Testis (tissue), 3 donors: ENCODE measurements around the gene FKBP3. TPM values are rescaled to one million over a fixed set of nuclear protein-coding genes. Genes with fewer than 3 reads are reported as not detected.
"Not testable (repeated sequence)": the region's sequence is repeated elsewhere in the genome, so short reads cannot be mapped to it uniquely, and the experiment has no call there.

Source experiments
- DNase-seq: peaks from one replicate; pipeline ENCODE4 v3.0.0-alpha.2; 2019
- H3K27ac ChIP-seq, 2 donors: fragments of 200-600 bp; sonication (generic); one replicate each; pipeline ENCODE4 v1.5.1; 2019
- H3K27me3 ChIP-seq: fragments of 200-600 bp; sonication (generic); one replicate; pipeline ENCODE4 v1.5.1; 2019
- H3K36me3 ChIP-seq: fragments of 200-600 bp; sonication (generic); one replicate; pipeline ENCODE4 v1.5.1; 2017; ENCODE audit warnings: low read depth; ENCODE audit errors: missing control alignments
- H3K4me1 ChIP-seq: fragments of 200-600 bp; sonication (generic); one replicate; pipeline ENCODE4 v1.5.1; 2019
- H3K4me3 ChIP-seq, 2 donors: fragments of 200-600 bp; sonication (generic); one replicate each; pipeline ENCODE4 v1.5.1; 2017 to 2019
- H3K9me3 ChIP-seq: fragments of 200-600 bp; sonication (generic); one replicate; pipeline ENCODE4 v1.5.1; 2017
- POLR2A ChIP-seq: fragments of 450-650 bp; IDR thresholded peaks from one replicate; pipeline ENCODE4 v1.6.1; 2017; ENCODE audit warnings: antibody characterized with exemption, mild to moderate bottlenecking, moderate library complexity
- WGBS, 2 donors: methylation state at CpG; one replicate each; pipeline ENCODE4 v1.1.5; 2018; 5-methylcytosine and 5-hydroxymethylcytosine counted together
- intact Hi-C: fragments of 100-400 bp; cut with DNase I; formaldehyde crosslinking; loops from one replicate; pipeline ENCODE4 v1.15.1; 2023; ENCODE audit warnings: low total_unique reads
- polyA plus RNA-seq: library from polyadenylated mRNA; stranded (reverse); fragments of 350-450 nt; fragmentation: Illumina TruSeq; extraction: RNeasy Lipid Tissue Mini Kit (QIAGEN cat#74804); gene quantifications from one replicate; pipeline ENCODE4 v1.2.3, GENCODE V29; 2014; ENCODE audit warnings: low read depth, low replicate concordance; ENCODE audit not compliant: insufficient read depth
- total RNA-seq, 2 donors: library from RNA; depleted of rRNA; stranded (reverse); fragments of >200 nt; gene quantifications; one replicate each; pipeline ENCODE4 v1.2.3, GENCODE V29; 2016
- TF ChIP-seq, protein P1 (sequence below), 3 experiments: fragments of 450-650 bp in 2 of 3; fragments of 200-600 bp in 1 of 3; sonication (generic) in 1 of 3; IDR thresholded peaks; one replicate each; pipeline ENCODE4 v1.5.1; 2016 to 2019; ENCODE audit warnings: antibody characterized with exemption in 3 of 3, mild to moderate bottlenecking in 2 of 3, moderate library complexity in 1 of 3

Gene FKBP3
- total and polyA plus RNA-seq, 3 donors from 2014 or later, result 60.8 to 73.5 (median 65.0) TPM

DNA sequence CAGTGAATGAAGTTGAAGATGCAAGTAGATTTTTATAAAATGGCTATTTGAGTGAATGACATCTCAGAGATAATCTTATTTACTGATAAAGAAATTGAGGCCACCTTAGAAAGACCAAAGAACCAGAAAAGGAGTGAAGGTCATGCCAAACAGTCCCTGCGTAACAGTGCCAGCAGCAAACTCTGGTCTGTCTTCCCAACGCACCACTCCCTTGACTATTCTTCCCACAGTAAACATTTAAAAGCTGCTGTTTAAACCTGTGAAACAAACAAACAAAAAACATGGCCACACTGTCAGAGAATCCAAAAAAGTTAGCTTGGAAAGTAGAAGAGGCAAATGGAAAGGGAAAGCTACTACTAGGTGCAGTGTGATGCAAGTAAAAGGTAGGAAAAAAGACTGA is 51.9 kb downstream of the FKBP3 start:
- H3K36me3 ChIP-seq, result no peaks in the 10 kb centered on the region
- 56 to 65% methylated on average over 2 of the region's 2 CpGs for WGBS, 2 donors
- no peak for DNase-seq
- intact Hi-C loops, result no loop called here
- H3K4me1 ChIP-seq, result peaks cover 5% of the 10 kb centered on the region
- no peak overlapping the region for H3K27ac ChIP-seq
- no peaks in the 10 kb centered on the region for H3K27me3 ChIP-seq
- no peaks in the 10 kb centered on the region for H3K9me3 ChIP-seq
- TF ChIP-seq, protein P1, sequence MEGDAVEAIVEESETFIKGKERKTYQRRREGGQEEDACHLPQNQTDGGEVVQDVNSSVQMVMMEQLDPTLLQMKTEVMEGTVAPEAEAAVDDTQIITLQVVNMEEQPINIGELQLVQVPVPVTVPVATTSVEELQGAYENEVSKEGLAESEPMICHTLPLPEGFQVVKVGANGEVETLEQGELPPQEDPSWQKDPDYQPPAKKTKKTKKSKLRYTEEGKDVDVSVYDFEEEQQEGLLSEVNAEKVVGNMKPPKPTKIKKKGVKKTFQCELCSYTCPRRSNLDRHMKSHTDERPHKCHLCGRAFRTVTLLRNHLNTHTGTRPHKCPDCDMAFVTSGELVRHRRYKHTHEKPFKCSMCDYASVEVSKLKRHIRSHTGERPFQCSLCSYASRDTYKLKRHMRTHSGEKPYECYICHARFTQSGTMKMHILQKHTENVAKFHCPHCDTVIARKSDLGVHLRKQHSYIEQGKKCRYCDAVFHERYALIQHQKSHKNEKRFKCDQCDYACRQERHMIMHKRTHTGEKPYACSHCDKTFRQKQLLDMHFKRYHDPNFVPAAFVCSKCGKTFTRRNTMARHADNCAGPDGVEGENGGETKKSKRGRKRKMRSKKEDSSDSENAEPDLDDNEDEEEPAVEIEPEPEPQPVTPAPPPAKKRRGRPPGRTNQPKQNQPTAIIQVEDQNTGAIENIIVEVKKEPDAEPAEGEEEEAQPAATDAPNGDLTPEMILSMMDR (IDR thresholded peaks at IDR 0.05), result no peak
- no peak for TF ChIP-seq POLR2A
- H3K4me3 ChIP-seq, result no peak overlapping the region

DNA sequence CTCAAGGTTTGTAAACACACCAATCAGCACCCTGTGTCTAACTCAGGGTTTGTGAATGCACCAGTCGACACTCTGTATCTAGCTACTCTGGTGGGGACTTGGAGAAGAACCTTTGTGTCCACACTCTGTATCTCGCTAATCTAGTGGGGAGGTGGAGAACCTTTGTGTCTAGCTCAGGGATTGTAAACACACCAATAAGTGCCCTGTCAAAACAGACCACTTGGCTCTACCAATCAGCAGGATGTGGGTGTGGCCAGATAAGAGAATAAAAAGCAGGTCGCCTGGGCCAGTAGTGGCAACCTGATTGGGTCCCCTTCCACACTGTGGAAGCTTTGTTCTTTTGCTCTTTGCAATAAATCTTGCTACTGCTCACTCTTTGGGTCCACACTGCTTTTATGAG is 53.2 kb downstream of the FKBP3 start:
- DNase-seq, intact Hi-C loops, H3K27ac ChIP-seq, H3K27me3 ChIP-seq, H3K4me1 ChIP-seq, H3K9me3 ChIP-seq, H3K36me3 ChIP-seq, H3K4me3 ChIP-seq: not testable (repeated sequence)
- 80 to 86% methylated on average over 1 to 3 of the region's 3 CpGs for WGBS, 2 donors

DNA sequence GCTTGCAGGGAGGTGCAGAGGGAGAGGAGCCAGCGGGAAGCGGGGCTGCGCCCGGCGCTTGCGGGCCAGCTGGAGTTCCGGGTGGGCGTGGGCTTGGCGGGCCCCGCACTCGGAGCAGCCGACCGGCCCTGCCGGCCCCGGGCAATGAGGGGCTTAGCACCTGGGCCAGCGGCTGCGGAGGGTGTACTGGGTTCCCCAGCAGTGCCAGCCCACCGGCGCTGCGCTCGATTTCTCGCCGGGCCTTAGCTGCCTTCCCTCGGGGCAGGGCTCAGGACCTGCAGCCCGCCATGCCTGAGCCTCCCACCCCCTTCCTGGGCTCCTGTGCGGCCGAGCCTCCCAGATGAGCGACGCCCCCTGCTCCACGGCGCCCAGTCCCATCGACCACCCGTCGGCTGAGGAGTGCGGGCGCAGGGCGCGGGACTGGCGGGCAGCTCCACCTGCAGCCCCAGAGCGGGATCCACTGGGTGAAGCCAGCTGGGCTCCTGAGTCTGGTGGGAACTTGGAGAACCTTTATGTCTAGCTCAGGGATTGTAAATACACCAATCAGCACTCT is 53.8 kb downstream of the FKBP3 start:
- peak overlapping the region; percentile 22 to 34 for H3K4me3 ChIP-seq
- intact Hi-C loops, H3K9me3 ChIP-seq, H3K4me1 ChIP-seq, DNase-seq, H3K36me3 ChIP-seq, H3K27me3 ChIP-seq: not testable (repeated sequence)
- H3K27ac ChIP-seq, result peak overlapping the region in 1 of 2 donors; percentile 19
- WGBS, 2 donors, result 85% methylated on average over 40 of the region's 40 CpGs; no CpG with 5 or more reads in 1 of the 2 donors

DNA sequence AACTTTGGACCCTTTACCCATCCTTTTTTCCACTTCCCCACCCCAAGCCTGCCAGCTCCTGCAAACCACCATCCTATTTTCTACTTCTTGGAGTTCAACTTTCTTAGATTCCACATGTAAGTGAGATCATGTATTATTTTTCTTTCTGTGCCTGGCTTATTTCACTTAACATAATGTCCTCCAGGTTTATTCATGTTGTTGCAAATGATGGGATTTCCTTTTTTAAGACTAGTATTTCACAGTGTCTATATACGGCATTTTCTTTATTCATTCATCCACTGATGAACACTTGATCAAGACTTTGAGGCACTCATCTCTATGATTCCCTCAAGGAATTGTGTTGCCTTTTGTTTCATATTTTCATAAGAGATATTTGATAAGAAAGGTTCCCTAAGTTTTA is 56.0 kb downstream of the FKBP3 start:
- Histone ChIP-seq H3K4me1 (peaks cover 3% of the 10 kb centered on the region), H3K36me3 (no peaks in the 10 kb centered on the region), H3K27me3 (no peaks in the 10 kb centered on the region), H3K9me3 (no peaks in the 10 kb centered on the region), H3K27ac (no peak overlapping the region), H3K4me3 (no peak overlapping the region)
- no peak for DNase-seq
- WGBS, 2 donors, result 91 to 93% methylated on average over 1 of the region's 1 CpG
- TF ChIP-seq, protein P1 (IDR thresholded peaks at IDR 0.05), result no peak
- no peak for TF ChIP-seq POLR2A
- intact Hi-C loops, result no loop called here

DNA sequence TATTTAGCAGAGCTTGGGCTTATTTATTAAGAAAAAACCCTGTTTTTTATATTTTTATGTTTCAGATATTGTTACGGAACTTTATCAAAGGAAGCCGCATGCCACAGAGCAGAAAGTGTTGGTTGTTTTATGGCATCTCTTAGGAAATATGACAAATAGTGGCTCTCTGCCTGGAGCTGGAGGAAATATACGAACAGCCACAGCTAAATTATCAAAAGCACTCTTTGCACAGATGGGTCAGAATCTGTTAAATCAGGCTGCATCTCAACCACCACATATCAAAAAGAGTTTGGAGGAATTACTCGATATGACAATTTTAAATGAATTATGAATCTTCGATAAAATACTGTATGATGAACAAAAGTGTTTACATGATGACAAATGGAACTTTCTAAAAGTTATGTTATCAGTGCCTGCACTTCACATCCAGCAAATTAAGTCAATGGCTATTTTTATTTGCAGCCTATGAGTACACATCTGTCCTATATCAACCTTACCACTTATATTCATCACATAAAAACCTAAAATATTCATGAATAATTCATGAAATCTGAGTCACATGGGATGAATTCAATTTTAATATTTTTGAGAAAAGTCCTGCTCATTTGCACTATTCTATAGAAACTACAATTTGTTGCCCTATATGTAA is 60.9 kb downstream of the FKBP3 start:
- no peak for DNase-seq
- Histone ChIP-seq H3K27ac (no peak overlapping the region), H3K27me3 (no peaks in the 10 kb centered on the region), H3K4me3 (no peak overlapping the region), H3K36me3 (no peaks in the 10 kb centered on the region), H3K4me1 (no peaks in the 10 kb centered on the region), H3K9me3 (no peaks in the 10 kb centered on the region)
- 87 to 90% methylated on average over 5 of the region's 5 CpGs for WGBS, 2 donors
- TF ChIP-seq POLR2A, result no peak
- TF ChIP-seq, protein P1 (IDR thresholded peaks at IDR 0.05), result no peak
- intact Hi-C loops, result no loop called here

DNA sequence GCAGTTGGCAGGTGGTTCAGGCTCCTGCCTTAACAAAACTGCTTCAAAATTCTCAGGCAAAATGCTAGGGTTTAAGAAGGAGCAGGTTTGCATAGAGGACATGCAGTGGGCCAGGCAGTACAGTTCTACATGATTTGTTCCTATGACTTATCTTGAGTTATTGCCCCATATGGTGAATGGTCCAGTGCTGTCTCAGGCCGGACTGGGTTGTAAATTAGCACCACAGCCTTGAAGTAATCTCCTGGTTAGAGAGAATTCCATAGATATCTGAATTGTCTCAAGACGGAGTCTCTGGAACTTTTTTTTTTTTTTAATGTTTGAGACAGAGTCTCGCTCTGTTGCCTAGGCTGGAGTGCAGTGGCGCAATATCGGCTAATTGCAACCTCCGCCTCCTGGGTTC is 62.2 kb downstream of the FKBP3 start:
- 81 to 84% methylated on average over 6 of the region's 6 CpGs for WGBS, 2 donors

More for the DNA sequence above, 62.2 kb downstream of the FKBP3 start:
- H3K9me3 ChIP-seq, result no peaks in the 10 kb centered on the region
- H3K36me3 ChIP-seq, result no peaks in the 10 kb centered on the region
- no peak for DNase-seq
- H3K4me1 ChIP-seq, result no peaks in the 10 kb centered on the region
- H3K27me3 ChIP-seq, result no peaks in the 10 kb centered on the region
- TF ChIP-seq, protein P1 (IDR thresholded peaks at IDR 0.05), result no peak
- no peak for TF ChIP-seq POLR2A
- H3K4me3 ChIP-seq, result no peak overlapping the region
- H3K27ac ChIP-seq, result no peak overlapping the region
- intact Hi-C loops, result no loop called here
